Ishikawa (cell line): ENCODE data around the gene TBC1D5.

Source experiments
- CEBPB ChIP-seq: IDR thresholded peaks from 2 replicates; pipeline ENCODE4 v1.6.1; 2012
- TCF12 ChIP-seq: IDR thresholded peaks from 2 replicates; pipeline ENCODE4 v1.6.1; 2012; ENCODE audit warnings: low read depth
- YY1 ChIP-seq: IDR thresholded peaks from 2 replicates; pipeline ENCODE4 v1.6.1; 2012; ENCODE audit warnings: low read depth
- ZBTB7A ChIP-seq: IDR thresholded peaks from 2 replicates; pipeline ENCODE4 v1.6.1; 2012; ENCODE audit warnings: low read depth

DNA sequence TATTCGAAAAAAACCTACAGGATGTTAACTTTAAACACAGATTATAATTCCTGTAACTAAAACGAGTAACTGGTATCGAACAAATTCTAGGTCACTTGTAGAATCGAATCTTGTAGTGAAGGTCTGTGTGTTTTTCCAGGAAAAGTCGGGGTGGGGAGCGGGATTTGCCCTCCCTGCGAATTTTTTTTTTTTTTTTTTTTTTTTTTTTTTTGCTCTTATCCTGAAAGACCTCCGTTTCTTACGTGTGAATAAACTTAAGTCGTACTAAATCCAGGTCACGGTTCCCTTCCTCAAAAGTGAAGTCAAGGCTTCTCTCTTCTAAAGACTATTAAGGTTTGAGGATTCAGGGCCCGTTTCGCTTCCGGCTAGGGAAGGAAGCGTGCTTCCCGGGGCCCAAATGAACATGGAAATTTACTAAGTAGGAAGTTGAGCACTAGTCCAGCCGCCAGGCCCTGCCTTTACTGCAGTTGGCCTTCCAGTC, 770 bp downstream of the TBC1D5 start:
- no peak for TF ChIP-seq YY1
- 0 out of 2 replicates have a peak, but pooled peaks have one; percentile 18 for TF ChIP-seq TCF12
- no peak for TF ChIP-seq ZBTB7A
- no peak for TF ChIP-seq CEBPB
